ENCODE results near the gene EXOC6B. TPM values are rescaled to one million over a fixed set of nuclear protein-coding genes. Genes with fewer than 3 reads are reported as not detected.

Gene EXOC6B
- total RNA-seq, 1 donor from 2014 or later = 104 TPM

GRCh38 chr2:72210470-72210869 is 615.4 kb downstream of the EXOC6B start:
- no peak overlapping the region for H3K4me3 Mint-ChIP-seq
- no peaks in the 10 kb centered on the region for H3K9me3 Mint-ChIP-seq
- TF ChIP-seq CTCF (IDR thresholded peaks at IDR 0.05; ENCODE audit: unreplicated experiment) = no peak
- no peaks in the 10 kb centered on the region for H3K36me3 Mint-ChIP-seq
- H3K27me3 Mint-ChIP-seq (ENCODE audit: low read depth) = no peaks in the 10 kb centered on the region
- H3K27ac Mint-ChIP-seq = peak overlapping the region; percentile 95
- H3K4me1 Mint-ChIP-seq = peaks cover 79% of the 10 kb centered on the region
- DNase-seq (ENCODE audit: low spot score in 2 of 2, unreplicated experiment in 2 of 2) = no peak

- Mint-ChIP-seq H3K4me3 (no peak overlapping the region), H3K27me3 (ENCODE audit: low read depth) (no peaks in the 10 kb centered on the region), H3K4me1 (peaks cover 84% of the 10 kb centered on the region), H3K36me3 (no peaks in the 10 kb centered on the region), H3K9me3 (no peaks in the 10 kb centered on the region), H3K27ac (peak overlapping the region; percentile 74)
- no peak for DNase-seq (ENCODE audit: low spot score in 2 of 2, unreplicated experiment in 2 of 2)
- no peak for TF ChIP-seq CTCF (IDR thresholded peaks at IDR 0.05; ENCODE audit: unreplicated experiment)
Observed at GRCh38 chr2:72208225-72208624, 617.6 kb downstream of the EXOC6B start.

GRCh38 chr2:72207334-72207733 is 618.5 kb downstream of the EXOC6B start:
- no peaks in the 10 kb centered on the region for H3K36me3 Mint-ChIP-seq
- TF ChIP-seq CTCF (IDR thresholded peaks at IDR 0.05; ENCODE audit: unreplicated experiment) = no peak
- H3K9me3 Mint-ChIP-seq = no peaks in the 10 kb centered on the region
- H3K4me3 Mint-ChIP-seq = no peak overlapping the region
- H3K27me3 Mint-ChIP-seq (ENCODE audit: low read depth) = no peaks in the 10 kb centered on the region
- H3K27ac Mint-ChIP-seq = peak overlapping the region; percentile 88
- H3K4me1 Mint-ChIP-seq = peaks cover 85% of the 10 kb centered on the region
- DNase-seq (ENCODE audit: low spot score in 2 of 2, unreplicated experiment in 2 of 2) = no peak

- no peak for DNase-seq (ENCODE audit: low spot score in 2 of 2, unreplicated experiment in 2 of 2)
- TF ChIP-seq CTCF (IDR thresholded peaks at IDR 0.05; ENCODE audit: unreplicated experiment) = no peak
- no peaks in the 10 kb centered on the region for H3K27me3 Mint-ChIP-seq (ENCODE audit: low read depth)
- H3K9me3 Mint-ChIP-seq = no peaks in the 10 kb centered on the region
- H3K36me3 Mint-ChIP-seq = no peaks in the 10 kb centered on the region
- H3K4me3 Mint-ChIP-seq = no peak overlapping the region
- peak overlapping the region; percentile 94 for H3K27ac Mint-ChIP-seq
- peaks cover 81% of the 10 kb centered on the region for H3K4me1 Mint-ChIP-seq
Observed at GRCh38 chr2:72205504-72205881, 620.3 kb downstream of the EXOC6B start.

GRCh38 chr2:72204786-72205503 is 620.9 kb downstream of the EXOC6B start:
- peak overlapping the region; percentile 1 for H3K4me3 Mint-ChIP-seq
- H3K27me3 Mint-ChIP-seq (ENCODE audit: low read depth) = no peaks in the 10 kb centered on the region
- no peaks in the 10 kb centered on the region for H3K36me3 Mint-ChIP-seq
- H3K4me1 Mint-ChIP-seq = peaks cover 78% of the 10 kb centered on the region
- no peaks in the 10 kb centered on the region for H3K9me3 Mint-ChIP-seq
- no peak for DNase-seq (ENCODE audit: low spot score in 2 of 2, unreplicated experiment in 2 of 2)
- no peak for TF ChIP-seq CTCF (IDR thresholded peaks at IDR 0.05; ENCODE audit: unreplicated experiment)
- H3K27ac Mint-ChIP-seq = peak overlapping the region; percentile 94
